Measurements from ENCODE around the gene TRIM54. TPM values are rescaled to one million over a fixed set of nuclear protein-coding genes. Genes with fewer than 3 reads are reported as not detected.

The TRIM54 gene
- total and polyA plus RNA-seq, 2 of the 8 experiments (the other 6 are each of a cell fraction or from before 2014, with no cell fraction given): 3.9 to 5.8 TPM

- TF ChIP-seq, protein P1, sequence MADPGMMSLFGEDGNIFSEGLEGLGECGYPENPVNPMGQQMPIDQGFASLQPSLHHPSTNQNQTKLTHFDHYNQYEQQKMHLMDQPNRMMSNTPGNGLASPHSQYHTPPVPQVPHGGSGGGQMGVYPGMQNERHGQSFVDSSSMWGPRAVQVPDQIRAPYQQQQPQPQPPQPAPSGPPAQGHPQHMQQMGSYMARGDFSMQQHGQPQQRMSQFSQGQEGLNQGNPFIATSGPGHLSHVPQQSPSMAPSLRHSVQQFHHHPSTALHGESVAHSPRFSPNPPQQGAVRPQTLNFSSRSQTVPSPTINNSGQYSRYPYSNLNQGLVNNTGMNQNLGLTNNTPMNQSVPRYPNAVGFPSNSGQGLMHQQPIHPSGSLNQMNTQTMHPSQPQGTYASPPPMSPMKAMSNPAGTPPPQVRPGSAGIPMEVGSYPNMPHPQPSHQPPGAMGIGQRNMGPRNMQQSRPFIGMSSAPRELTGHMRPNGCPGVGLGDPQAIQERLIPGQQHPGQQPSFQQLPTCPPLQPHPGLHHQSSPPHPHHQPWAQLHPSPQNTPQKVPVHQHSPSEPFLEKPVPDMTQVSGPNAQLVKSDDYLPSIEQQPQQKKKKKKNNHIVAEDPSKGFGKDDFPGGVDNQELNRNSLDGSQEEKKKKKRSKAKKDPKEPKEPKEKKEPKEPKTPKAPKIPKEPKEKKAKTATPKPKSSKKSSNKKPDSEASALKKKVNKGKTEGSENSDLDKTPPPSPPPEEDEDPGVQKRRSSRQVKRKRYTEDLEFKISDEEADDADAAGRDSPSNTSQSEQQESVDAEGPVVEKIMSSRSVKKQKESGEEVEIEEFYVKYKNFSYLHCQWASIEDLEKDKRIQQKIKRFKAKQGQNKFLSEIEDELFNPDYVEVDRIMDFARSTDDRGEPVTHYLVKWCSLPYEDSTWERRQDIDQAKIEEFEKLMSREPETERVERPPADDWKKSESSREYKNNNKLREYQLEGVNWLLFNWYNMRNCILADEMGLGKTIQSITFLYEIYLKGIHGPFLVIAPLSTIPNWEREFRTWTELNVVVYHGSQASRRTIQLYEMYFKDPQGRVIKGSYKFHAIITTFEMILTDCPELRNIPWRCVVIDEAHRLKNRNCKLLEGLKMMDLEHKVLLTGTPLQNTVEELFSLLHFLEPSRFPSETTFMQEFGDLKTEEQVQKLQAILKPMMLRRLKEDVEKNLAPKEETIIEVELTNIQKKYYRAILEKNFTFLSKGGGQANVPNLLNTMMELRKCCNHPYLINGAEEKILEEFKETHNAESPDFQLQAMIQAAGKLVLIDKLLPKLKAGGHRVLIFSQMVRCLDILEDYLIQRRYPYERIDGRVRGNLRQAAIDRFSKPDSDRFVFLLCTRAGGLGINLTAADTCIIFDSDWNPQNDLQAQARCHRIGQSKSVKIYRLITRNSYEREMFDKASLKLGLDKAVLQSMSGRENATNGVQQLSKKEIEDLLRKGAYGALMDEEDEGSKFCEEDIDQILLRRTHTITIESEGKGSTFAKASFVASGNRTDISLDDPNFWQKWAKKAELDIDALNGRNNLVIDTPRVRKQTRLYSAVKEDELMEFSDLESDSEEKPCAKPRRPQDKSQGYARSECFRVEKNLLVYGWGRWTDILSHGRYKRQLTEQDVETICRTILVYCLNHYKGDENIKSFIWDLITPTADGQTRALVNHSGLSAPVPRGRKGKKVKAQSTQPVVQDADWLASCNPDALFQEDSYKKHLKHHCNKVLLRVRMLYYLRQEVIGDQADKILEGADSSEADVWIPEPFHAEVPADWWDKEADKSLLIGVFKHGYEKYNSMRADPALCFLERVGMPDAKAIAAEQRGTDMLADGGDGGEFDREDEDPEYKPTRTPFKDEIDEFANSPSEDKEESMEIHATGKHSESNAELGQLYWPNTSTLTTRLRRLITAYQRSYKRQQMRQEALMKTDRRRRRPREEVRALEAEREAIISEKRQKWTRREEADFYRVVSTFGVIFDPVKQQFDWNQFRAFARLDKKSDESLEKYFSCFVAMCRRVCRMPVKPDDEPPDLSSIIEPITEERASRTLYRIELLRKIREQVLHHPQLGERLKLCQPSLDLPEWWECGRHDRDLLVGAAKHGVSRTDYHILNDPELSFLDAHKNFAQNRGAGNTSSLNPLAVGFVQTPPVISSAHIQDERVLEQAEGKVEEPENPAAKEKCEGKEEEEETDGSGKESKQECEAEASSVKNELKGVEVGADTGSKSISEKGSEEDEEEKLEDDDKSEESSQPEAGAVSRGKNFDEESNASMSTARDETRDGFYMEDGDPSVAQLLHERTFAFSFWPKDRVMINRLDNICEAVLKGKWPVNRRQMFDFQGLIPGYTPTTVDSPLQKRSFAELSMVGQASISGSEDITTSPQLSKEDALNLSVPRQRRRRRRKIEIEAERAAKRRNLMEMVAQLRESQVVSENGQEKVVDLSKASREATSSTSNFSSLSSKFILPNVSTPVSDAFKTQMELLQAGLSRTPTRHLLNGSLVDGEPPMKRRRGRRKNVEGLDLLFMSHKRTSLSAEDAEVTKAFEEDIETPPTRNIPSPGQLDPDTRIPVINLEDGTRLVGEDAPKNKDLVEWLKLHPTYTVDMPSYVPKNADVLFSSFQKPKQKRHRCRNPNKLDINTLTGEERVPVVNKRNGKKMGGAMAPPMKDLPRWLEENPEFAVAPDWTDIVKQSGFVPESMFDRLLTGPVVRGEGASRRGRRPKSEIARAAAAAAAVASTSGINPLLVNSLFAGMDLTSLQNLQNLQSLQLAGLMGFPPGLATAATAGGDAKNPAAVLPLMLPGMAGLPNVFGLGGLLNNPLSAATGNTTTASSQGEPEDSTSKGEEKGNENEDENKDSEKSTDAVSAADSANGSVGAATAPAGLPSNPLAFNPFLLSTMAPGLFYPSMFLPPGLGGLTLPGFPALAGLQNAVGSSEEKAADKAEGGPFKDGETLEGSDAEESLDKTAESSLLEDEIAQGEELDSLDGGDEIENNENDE (IDR thresholded peaks at IDR 0.05; ENCODE audit: insufficient replicate concordance, low read length): no peak
- TF ChIP-seq SP1 (IDR thresholded peaks at IDR 0.05; ENCODE audit: low read depth, low read length): no peak
- TF ChIP-seq USF2 (IDR thresholded peaks at IDR 0.05; ENCODE audit: low read length): no peak
- TF ChIP-seq BACH1 (IDR thresholded peaks at IDR 0.05; ENCODE audit: low read length): no peak
- no peak for TF ChIP-seq MAFK (IDR thresholded peaks at IDR 0.05; ENCODE audit: low read depth, low read length)
- TF ChIP-seq POLR2A (IDR thresholded peaks at IDR 0.05; ENCODE audit: control extremely low read depth in 1 of 2, low read depth in 2 of 2, low read length in 2 of 2): no peak
Observed at GRCh38 chr2:27298391-27299080, 16.3 kb downstream of the TRIM54 start (continued).

Data from H1 (cell line).